Measurements from ENCODE around the gene HVCN1.

GRCh38 chr12:110733089-110733715 lies 44.3 kb upstream of the HVCN1 start:
- TF ChIP-seq PKNOX1 (IDR thresholded peaks at IDR 0.05) = no peak
- no peak for TF ChIP-seq FOXK2 (IDR thresholded peaks at IDR 0.05)
- TF ChIP-seq SP1 (IDR thresholded peaks at IDR 0.05) = no peak
